PC-3 (cell line): Measurements from ENCODE around the gene ECEL1. TPM values are rescaled to one million over a fixed set of nuclear protein-coding genes. Genes with fewer than 3 reads are reported as not detected.
"Not testable (repeated sequence)": the region's sequence is repeated elsewhere in the genome, so short reads cannot be mapped to it uniquely, and the experiment has no call there.

ENCODE experiments used
- ATAC-seq: fragments of 200-7000 bp; cut with Tn5 transposase; 2 replicates; pipeline ENCODE4 v1.9.1; 2020; ENCODE audit warnings: mild to moderate bottlenecking, moderate library complexity
- BruUV-seq: library from RNA; stranded (reverse); fragments of 400-500 nt; replicated peaks from 2 replicates; lab custom pipeline; 2021; lab: Mats Ljungman, UMichigan
- CTCF ChIA-PET: fragments of 300-600 bp; sonication (Branson Sonifier 250); formaldehyde crosslinking; loops from one replicate; lab custom pipeline; 2022; ENCODE audit warnings: antibody characterized with exemption; lab: Charles Lee
- POLR2A ChIA-PET: fragments of 300-600 bp; sonication (Branson Sonifier 250); formaldehyde crosslinking; loops from one replicate; lab custom pipeline; 2022; ENCODE audit warnings: antibody characterized with exemption; ENCODE audit not compliant: unreplicated experiment; lab: Charles Lee
- DNase-seq: peaks from one replicate; pipeline ENCODE4 v3.0.0-alpha.2; 2015
- H2AFZ ChIP-seq: fragments of 300-600 bp; sonication (generic); 2 replicates; pipeline ENCODE4 v1.6.0; 2016; ENCODE audit warnings: antibody characterized with exemption, low read length
- H3F3A ChIP-seq: fragments of 300-600 bp; sonication (generic); one replicate; pipeline ENCODE4 v1.6.0; 2017; ENCODE audit warnings: antibody characterized with exemption, low read length, control low read depth, mild to moderate bottlenecking; ENCODE audit not compliant: unreplicated experiment
- H3K27ac ChIP-seq: fragments of 300-600 bp; sonication (generic); 2 replicates; pipeline ENCODE4 v1.5.1; 2016; ENCODE audit warnings: mild to moderate bottlenecking, low read length
- H3K27me3 ChIP-seq: fragments of 300-600 bp; sonication (generic); 2 replicates; pipeline ENCODE4 v1.6.1; 2016; ENCODE audit warnings: low read length, mixed read lengths
- H3K36me3 ChIP-seq: fragments of 300-600 bp; sonication (generic); 2 replicates; pipeline ENCODE4 v1.6.1; 2016; ENCODE audit warnings: low read depth, mixed run types, low read length, mixed read lengths
- H3K4me1 ChIP-seq: fragments of 300-600 bp; sonication (generic); 2 replicates; pipeline ENCODE4 v1.5.1; 2016; ENCODE audit warnings: low read length; ENCODE audit not compliant: insufficient read depth
- H3K4me2 ChIP-seq: fragments of 300-600 bp; sonication (generic); 2 replicates; pipeline ENCODE4 v1.6.0; 2016; ENCODE audit warnings: low read length
- H3K4me3 ChIP-seq: fragments of 300-600 bp; sonication (generic); 2 replicates; pipeline ENCODE4 v1.5.1; 2016; ENCODE audit warnings: mild to moderate bottlenecking, low read length, mixed read lengths
- H3K79me2 ChIP-seq: fragments of 300-600 bp; sonication (generic); 2 replicates; pipeline ENCODE4 v1.6.1; 2017; ENCODE audit warnings: low read length, mixed read lengths
- H3K9ac ChIP-seq: fragments of 300-600 bp; sonication (generic); 2 replicates; pipeline ENCODE4 v1.6.0; 2016; ENCODE audit warnings: mild to moderate bottlenecking, low read length
- H3K9me2 ChIP-seq: fragments of 300-600 bp; sonication (generic); replicated peaks from 2 replicates; pipeline ENCODE4 v1.6.1; 2016; ENCODE audit warnings: mixed run types, low read length, mixed read lengths
- H3K9me3 ChIP-seq: fragments of 300-600 bp; sonication (generic); 2 replicates; pipeline ENCODE4 v1.6.1; 2016; ENCODE audit warnings: low read length, mixed read lengths
- H4K20me1 ChIP-seq: fragments of 300-600 bp; sonication (generic); 2 replicates; pipeline ENCODE4 v1.6.1; 2016; ENCODE audit warnings: low read length, mixed read lengths
- EZH2 ChIP-seq: fragments of 300-600 bp; sonication (generic); IDR thresholded peaks from one replicate; pipeline ENCODE4 v1.6.1; 2017; ENCODE audit warnings: antibody characterized with exemption, mild to moderate bottlenecking, low read length; ENCODE audit not compliant: unreplicated experiment
- EZH2phosphoT487 ChIP-seq: fragments of 300-600 bp; sonication (generic); IDR thresholded peaks from 2 replicates; pipeline ENCODE4 v1.6.1; 2018; ENCODE audit warnings: mild to moderate bottlenecking, antibody characterized with exemption, low read length, borderline replicate concordance
- intact Hi-C: fragments of 100-400 bp; cut with micrococcal nuclease; formaldehyde crosslinking; loops from 2 replicates; pipeline ENCODE4 v1.9.0; 2023
- total RNA-seq: library from RNA; depleted of rRNA; stranded (reverse); fragments of >200 nt; gene quantifications from 2 replicates; pipeline ENCODE4 v1.2.3, GENCODE V29; 2014
- TF ChIP-seq, protein P1 (sequence below): fragments of 300-600 bp; sonication (generic); conservative IDR thresholded peaks from 2 replicates; pipeline ENCODE4 v1.5.1; 2017; ENCODE audit warnings: antibody characterized with exemption, low read depth, mild to moderate bottlenecking, low read length

Gene ECEL1
- total RNA-seq, 1 experiment from 2014 or later: not detected

DNA sequence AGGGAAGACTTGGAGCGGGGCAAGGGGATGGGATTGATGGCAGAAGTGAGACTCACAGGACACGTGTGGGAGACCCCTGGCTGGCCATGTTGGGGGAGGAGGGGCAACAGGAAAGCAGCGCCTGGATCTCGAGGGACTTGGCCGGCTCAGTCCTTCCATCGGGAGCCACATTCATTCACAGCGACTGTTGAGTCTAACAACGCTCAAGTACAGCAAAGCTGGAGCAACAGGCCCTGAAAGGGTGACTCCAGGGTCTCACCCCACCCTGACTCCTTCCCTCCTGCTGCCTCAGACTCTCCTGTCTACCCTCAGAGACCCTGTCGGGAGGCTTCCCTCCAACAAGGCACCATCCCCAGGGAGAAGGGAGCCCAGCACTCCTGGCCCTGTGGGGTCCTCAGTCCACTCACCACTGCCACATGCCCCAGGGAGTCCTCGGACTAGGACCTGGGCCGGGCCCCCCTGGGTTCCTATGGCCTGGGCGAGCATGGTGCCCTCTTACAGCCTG, 46.4 kb downstream of the ECEL1 start:
- ChIA-PET POLR2A (no interaction called here), CTCF (interaction anchor here (0.8 kb wide), 1 partner anchor 541 kb away, joined by 3 read pairs; no protein-coding TSS in a partner anchor)
- no TSS peak for BruUV-seq
- Histone ChIP-seq H4K20me1 (no peaks in the 10 kb centered on the region), H3F3A (no peaks in the 10 kb centered on the region), H3K27ac (no peak overlapping the region), H3K4me2 (no peak overlapping the region), H3K9me3 (no peaks in the 10 kb centered on the region), H3K9ac (no peak overlapping the region), H3K4me3 (no peak overlapping the region), H3K79me2 (no peaks in the 10 kb centered on the region), H3K27me3 (no peaks in the 10 kb centered on the region), H3K36me3 (no peaks in the 10 kb centered on the region), H2AFZ (no peak overlapping the region), H3K9me2 (no peaks in the 10 kb centered on the region), H3K4me1 (no peaks in the 10 kb centered on the region)
- intact Hi-C loops: loop anchor here (2.0 kb wide), 1 partner anchor 588 kb away; no protein-coding TSS in a partner anchor
- TF ChIP-seq, protein P1, sequence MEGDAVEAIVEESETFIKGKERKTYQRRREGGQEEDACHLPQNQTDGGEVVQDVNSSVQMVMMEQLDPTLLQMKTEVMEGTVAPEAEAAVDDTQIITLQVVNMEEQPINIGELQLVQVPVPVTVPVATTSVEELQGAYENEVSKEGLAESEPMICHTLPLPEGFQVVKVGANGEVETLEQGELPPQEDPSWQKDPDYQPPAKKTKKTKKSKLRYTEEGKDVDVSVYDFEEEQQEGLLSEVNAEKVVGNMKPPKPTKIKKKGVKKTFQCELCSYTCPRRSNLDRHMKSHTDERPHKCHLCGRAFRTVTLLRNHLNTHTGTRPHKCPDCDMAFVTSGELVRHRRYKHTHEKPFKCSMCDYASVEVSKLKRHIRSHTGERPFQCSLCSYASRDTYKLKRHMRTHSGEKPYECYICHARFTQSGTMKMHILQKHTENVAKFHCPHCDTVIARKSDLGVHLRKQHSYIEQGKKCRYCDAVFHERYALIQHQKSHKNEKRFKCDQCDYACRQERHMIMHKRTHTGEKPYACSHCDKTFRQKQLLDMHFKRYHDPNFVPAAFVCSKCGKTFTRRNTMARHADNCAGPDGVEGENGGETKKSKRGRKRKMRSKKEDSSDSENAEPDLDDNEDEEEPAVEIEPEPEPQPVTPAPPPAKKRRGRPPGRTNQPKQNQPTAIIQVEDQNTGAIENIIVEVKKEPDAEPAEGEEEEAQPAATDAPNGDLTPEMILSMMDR: no peak
- TF ChIP-seq EZH2phosphoT487 (no peak), EZH2 (no peak)
- DNase-seq (no peak), ATAC-seq (no peak)

DNA sequence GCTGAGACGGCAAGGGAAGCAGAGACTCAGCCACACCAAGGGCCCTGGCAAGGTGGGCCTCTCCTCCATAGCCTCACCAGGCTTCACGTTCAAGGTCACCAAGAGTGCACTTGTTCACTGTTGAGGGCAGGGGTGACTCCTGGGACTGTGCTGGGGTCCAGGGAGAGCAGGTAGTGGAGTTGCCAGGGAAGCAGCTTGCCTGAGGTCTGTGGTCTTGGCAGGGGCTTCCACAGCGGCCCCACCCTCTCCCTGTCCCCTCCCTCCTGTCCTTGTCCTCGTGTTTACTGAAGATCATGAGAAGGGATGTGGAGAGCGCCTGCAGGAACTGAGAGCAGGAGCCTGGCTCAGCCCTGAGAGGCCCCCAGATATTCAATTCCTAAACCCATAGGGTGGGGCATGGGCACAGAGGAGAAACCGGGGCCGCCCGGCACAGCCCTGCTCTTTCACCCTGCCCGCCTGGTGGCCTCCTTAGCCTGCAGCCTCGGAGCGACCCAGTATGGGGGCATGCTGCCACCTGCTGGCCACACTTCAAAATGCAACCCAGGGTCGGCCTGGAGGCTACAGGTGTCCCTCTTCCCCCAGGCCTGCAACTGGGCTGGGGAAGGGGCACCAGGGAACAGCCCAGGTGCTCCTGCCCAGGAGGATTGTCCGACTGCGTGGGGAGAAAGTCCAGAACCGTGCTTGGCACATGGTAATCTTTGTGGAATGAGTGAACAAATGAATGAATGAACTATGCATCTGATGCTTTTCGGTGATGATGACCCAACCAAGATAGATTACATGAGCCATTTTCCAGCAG, 47.2 kb downstream of the ECEL1 start:
- CTCF ChIA-PET: interaction anchor here (1.1 kb wide), 1 partner anchor 54 kb away, joined by 10 read pairs; no protein-coding TSS in a partner anchor
- intact Hi-C loops: loop anchor here (1.0 to 2.0 kb wide), 4 partner anchors 55 to 588 kb away; no protein-coding TSS in a partner anchor
- H3K9me3 ChIP-seq, H3K36me3 ChIP-seq, H3K9ac ChIP-seq, POLR2A ChIA-PET, BruUV-seq, H4K20me1 ChIP-seq, H3F3A ChIP-seq, H3K79me2 ChIP-seq, H3K9me2 ChIP-seq, H3K27ac ChIP-seq, H3K27me3 ChIP-seq, H3K4me1 ChIP-seq, H3K4me3 ChIP-seq: not testable (repeated sequence)
- TF ChIP-seq, protein P1: peak; percentile 85
- peak overlapping the region; percentile 49 for H3K4me2 ChIP-seq
- DNase-seq (peak; percentile 89), ATAC-seq (peak; percentile 78)
- peak overlapping the region; percentile 48; the same call in 1 of the 2 replicates for H2AFZ ChIP-seq

- BruUV-seq: no TSS peak
- POLR2A ChIA-PET: no interaction called here
Measured at GRCh38 chr2:232439758-232440135, 47.9 kb downstream of the ECEL1 start.

More at GRCh38 chr2:232439758-232440135, 47.9 kb downstream of the ECEL1 start:
- Histone ChIP-seq H3K4me2 (no peak overlapping the region), H3K9me3 (no peaks in the 10 kb centered on the region), H3K9me2 (no peaks in the 10 kb centered on the region), H2AFZ (no peak overlapping the region), H4K20me1 (no peaks in the 10 kb centered on the region), H3F3A (no peaks in the 10 kb centered on the region), H3K9ac (no peak overlapping the region), H3K27me3 (no peaks in the 10 kb centered on the region), H3K79me2 (no peaks in the 10 kb centered on the region), H3K36me3 (no peaks in the 10 kb centered on the region), H3K27ac (no peak overlapping the region), H3K4me3 (no peak overlapping the region), H3K4me1 (no peaks in the 10 kb centered on the region)
- ATAC-seq: peak; percentile 7
- intact Hi-C loops: loop anchor here (1.0 to 2.0 kb wide), 4 partner anchors 54 to 587 kb away; no protein-coding TSS in a partner anchor
- DNase-seq: no peak
- CTCF ChIA-PET: interaction anchor here (1.1 kb wide), 1 partner anchor 54 kb away, joined by 10 read pairs; no protein-coding TSS in a partner anchor
- TF ChIP-seq EZH2phosphoT487: no peak
- TF ChIP-seq, protein P1: peak; percentile 29; the same call in 1 of the 2 replicates
